ENCODE results near the gene MYADML2.
"Not testable (repeated sequence)": the region's sequence is repeated elsewhere in the genome, so short reads cannot be mapped to it uniquely, and the experiment has no call there.

MYADML2 gene

GRCh38 chr17:81959362-81960129 lies 12.5 kb upstream of the MYADML2 start:
- peak; percentile 69 to 80 (median 78) for DNase-seq (ENCODE audit: low read depth in 3 of 3)

GRCh38 chr17:81958633-81959342 lies 11.8 kb upstream of the MYADML2 start:
- DNase-seq (ENCODE audit: low read depth in 3 of 3) = no peak

- no peak for DNase-seq (ENCODE audit: low read depth in 3 of 3)
Measured at GRCh38 chr17:81957691-81958432, 10.8 kb upstream of the MYADML2 start.

- no peak for DNase-seq (ENCODE audit: low read depth in 3 of 3)
Measured at GRCh38 chr17:81956607-81957589, 9.9 kb upstream of the MYADML2 start.

- DNase-seq (ENCODE audit: low read depth in 3 of 3) = no peak
Measured at GRCh38 chr17:81955756-81956544, 8.9 kb upstream of the MYADML2 start.

GRCh38 chr17:81955058-81955681 lies 8.1 kb upstream of the MYADML2 start:
- no peak for DNase-seq (ENCODE audit: low read depth in 3 of 3)

- no peak for DNase-seq (ENCODE audit: low read depth in 3 of 3)
Measured at GRCh38 chr17:81954131-81955057, 7.4 kb upstream of the MYADML2 start.

- not testable (repeated sequence) for DNase-seq (ENCODE audit: low read depth in 3 of 3)
Measured at GRCh38 chr17:81953443-81953842, 6.4 kb upstream of the MYADML2 start.

- DNase-seq (ENCODE audit: low read depth in 3 of 3) = no peak
Measured at GRCh38 chr17:81952792-81953228, 5.8 kb upstream of the MYADML2 start.

GRCh38 chr17:81951785-81952684 lies 5.0 kb upstream of the MYADML2 start:
- DNase-seq (ENCODE audit: low read depth in 3 of 3) = no peak

GRCh38 chr17:81950501-81950900 lies 3.5 kb upstream of the MYADML2 start:
- no peak for DNase-seq (ENCODE audit: low read depth in 3 of 3)

- no peak for DNase-seq (ENCODE audit: low read depth in 3 of 3)
Measured at GRCh38 chr17:81948635-81949378, 1.8 kb upstream of the MYADML2 start.

- no peak for DNase-seq (ENCODE audit: low read depth in 3 of 3)
Measured at GRCh38 chr17:81944858-81945257, 2.2 kb downstream of the MYADML2 start.

- no peak for DNase-seq (ENCODE audit: low read depth in 3 of 3)
Measured at GRCh38 chr17:81942167-81942553, 4.9 kb downstream of the MYADML2 start.

GRCh38 chr17:81941484-81942166 lies 5.4 kb downstream of the MYADML2 start:
- no peak for DNase-seq (ENCODE audit: low read depth in 3 of 3)

Data from stimulated activated CD4-positive, alpha-beta T cell treated with anti-CD3 and anti-CD28 coated beads, TNF-alpha, amount 100 ng/mL, for 4 hours (primary cell).